GM12873 (cell line): ENCODE measurements around the gene TUBGCP4.

Experiments used
- TF ChIP-seq, protein P1 (sequence below): IDR thresholded peaks from 2 replicates; pipeline ENCODE4 v1.5.1; 2012; ENCODE audit warnings: low read depth, mild to moderate bottlenecking, moderate library complexity, low read length, control low read depth; ENCODE audit not compliant: insufficient read depth; ENCODE audit errors: missing control alignments

TUBGCP4 gene

DNA sequence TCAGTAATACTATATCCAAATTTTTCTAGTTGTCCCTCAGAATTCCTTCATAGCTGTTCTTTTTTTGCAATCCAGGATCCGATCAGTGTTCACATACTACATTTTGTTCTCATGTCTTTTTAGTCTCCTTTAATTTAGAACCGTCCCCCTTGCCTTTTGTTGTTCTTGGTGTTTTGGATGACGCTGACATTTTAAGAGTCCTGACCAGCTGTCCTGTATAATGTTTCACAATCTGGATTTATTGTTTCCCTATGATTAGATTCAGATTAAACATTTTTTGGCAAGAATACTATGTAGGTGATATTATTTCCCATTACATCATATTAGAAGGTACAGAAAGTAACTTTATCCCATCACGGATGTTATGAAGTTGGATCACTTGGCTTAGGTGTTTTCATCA, 11.4 kb downstream of the TUBGCP4 start:
- TF ChIP-seq, protein P1, sequence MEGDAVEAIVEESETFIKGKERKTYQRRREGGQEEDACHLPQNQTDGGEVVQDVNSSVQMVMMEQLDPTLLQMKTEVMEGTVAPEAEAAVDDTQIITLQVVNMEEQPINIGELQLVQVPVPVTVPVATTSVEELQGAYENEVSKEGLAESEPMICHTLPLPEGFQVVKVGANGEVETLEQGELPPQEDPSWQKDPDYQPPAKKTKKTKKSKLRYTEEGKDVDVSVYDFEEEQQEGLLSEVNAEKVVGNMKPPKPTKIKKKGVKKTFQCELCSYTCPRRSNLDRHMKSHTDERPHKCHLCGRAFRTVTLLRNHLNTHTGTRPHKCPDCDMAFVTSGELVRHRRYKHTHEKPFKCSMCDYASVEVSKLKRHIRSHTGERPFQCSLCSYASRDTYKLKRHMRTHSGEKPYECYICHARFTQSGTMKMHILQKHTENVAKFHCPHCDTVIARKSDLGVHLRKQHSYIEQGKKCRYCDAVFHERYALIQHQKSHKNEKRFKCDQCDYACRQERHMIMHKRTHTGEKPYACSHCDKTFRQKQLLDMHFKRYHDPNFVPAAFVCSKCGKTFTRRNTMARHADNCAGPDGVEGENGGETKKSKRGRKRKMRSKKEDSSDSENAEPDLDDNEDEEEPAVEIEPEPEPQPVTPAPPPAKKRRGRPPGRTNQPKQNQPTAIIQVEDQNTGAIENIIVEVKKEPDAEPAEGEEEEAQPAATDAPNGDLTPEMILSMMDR: no peak

- TF ChIP-seq, protein P1: no peak
These were observed 12.2 kb downstream of the TUBGCP4 start for GRCh38 chr15:43383070-43383469.

GRCh38 chr15:43390723-43391122, 19.8 kb downstream of the TUBGCP4 start:
- TF ChIP-seq, protein P1: no peak

DNA sequence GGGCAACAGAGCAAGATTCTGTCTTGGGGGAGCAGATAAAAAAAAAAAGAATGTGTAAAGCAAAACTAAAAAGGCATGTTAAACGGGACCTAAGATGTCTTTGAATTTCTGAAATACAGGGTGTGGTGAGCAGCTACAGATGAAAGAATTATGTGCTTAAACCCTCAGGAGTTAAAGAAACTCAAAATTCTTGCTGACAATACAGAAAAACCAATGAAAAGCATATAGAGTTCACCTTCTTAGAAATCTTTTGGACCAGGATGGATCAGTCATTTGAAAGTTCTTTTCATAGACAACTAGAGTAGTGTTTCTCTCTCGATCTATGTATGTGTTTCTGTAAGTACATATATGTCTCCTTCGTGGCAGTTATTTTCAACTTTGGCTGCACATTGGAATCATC, 31.4 kb downstream of the TUBGCP4 start:
- TF ChIP-seq, protein P1: no peak

DNA sequence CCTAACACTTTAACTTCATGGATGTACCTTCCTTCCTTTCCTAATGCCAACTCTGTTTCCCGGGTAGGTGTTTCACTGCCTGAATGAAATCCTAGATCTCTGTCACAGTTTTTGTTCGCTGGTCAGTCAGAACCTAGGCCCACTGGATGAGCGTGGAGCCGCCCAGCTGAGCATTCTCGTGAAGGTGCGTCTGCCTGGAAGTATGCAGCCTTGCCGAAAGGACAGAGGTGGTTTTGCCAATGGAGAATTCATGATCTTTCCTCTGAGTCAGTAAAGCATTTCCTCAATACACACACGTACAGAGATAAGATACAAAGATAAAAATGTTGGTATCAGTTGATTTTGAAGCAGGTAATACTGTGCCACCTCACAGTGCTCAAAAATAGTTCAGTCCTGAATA, 32.7 kb downstream of the TUBGCP4 start:
- TF ChIP-seq, protein P1: no peak

DNA sequence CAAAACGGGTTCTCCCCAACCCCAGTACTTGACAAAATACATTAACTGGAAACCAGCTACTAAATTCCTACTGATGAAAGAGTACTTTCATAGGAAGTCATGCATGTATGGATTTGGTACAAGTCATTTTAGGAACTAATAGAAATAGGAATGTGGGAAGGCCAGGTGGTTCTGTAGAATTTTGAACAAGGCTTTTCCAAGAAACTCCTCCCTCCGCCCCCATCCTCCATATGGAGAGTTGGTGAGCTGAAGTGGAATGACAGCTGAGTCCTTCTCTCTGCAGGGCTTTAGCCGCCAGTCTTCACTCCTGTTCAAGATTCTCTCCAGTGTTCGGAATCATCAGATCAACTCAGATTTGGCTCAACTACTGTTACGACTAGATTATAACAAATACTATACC, 33.2 kb downstream of the TUBGCP4 start:
- TF ChIP-seq, protein P1: no peak

- TF ChIP-seq, protein P1: no peak
These were observed 35.3 kb downstream of the TUBGCP4 start for GRCh38 chr15:43406189-43406588.
